ENCODE measurements around the gene TCEA2.
A peak's percentile ranks its signal among the peaks of the same experiment; 100 is the strongest.
"Not testable (repeated sequence)": the region's sequence is repeated elsewhere in the genome, so short reads cannot be mapped to it uniquely, and the experiment has no call there.

TCEA2 gene

GRCh38 chr20:64077876-64078551, 15.0 kb downstream of the TCEA2 start:
- no peak for DNase-seq (ENCODE audit: low read depth in 2 of 2)

GRCh38 chr20:64078934-64079272, 15.9 kb downstream of the TCEA2 start:
- no peak for DNase-seq (ENCODE audit: low read depth in 2 of 2)

- DNase-seq (ENCODE audit: low read depth in 2 of 2), result peak in 1 of 2 donors; percentile 58
These were observed 16.4 kb downstream of the TCEA2 start, which contains the start of gene RGS19 for GRCh38 chr20:64079273-64080012. RGS19 (minus strand) TSS chr20:64079518; CDS start chr20:64076886, 2,632 bp downstream.

DNA sequence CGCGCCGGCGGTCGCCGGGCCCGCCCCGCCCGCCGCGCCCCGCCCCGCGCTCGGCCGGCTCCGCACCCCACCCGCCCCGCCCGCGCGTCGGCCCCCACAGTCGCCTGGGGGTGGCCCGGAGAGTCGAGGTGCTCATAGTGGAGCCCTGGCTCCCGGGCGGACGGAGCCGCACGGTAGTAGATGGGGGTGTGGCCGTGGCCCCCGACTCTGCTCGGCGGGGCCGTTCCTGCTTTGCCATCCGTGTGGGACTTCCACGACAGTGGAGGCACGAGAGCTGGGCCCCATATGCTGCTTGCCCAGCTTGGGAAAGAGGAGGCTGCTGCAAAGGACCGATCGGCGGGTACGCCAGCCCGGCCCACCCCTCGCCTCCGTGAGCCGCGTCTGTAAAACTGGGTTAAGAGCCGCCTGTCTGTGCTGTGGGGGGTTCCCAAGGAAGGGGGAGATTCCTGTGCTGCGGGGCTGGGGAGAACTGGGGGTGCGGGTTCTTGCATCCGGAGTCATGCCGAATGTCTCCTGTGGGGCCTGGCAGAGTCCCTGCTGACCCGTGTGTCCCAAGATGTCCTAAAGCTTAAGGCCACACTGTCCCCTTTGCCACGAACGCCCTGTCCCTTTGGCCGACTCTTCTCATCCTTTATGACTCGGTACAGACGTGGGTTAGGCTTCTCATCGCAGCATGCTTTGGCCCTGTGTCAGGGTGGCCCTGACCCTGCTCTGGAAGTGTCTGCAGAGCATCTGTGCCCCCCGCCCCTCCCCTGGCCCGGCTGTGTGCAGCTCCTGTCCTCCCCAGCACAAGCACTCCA, 17.2 kb downstream of the TCEA2 start, which contains the start of gene OPRL1:
Gene OPRL1, plus strand, starts transcription at position 70 of the 800 bp plus-strand sequence. CDS start 12,639 bp downstream, outside the sequence.
- DNase-seq (ENCODE audit: low read depth in 2 of 2), result no peak

GRCh38 chr20:64080813-64081623, 18.0 kb downstream of the TCEA2 start:
- no peak for DNase-seq (ENCODE audit: low read depth in 2 of 2)

- DNase-seq (ENCODE audit: low read depth in 2 of 2), result no peak
These were observed 18.6 kb downstream of the TCEA2 start for GRCh38 chr20:64081624-64081964.

- DNase-seq (ENCODE audit: low read depth in 2 of 2), result no peak
These were observed 19.2 kb downstream of the TCEA2 start for GRCh38 chr20:64082126-64082731.

DNA sequence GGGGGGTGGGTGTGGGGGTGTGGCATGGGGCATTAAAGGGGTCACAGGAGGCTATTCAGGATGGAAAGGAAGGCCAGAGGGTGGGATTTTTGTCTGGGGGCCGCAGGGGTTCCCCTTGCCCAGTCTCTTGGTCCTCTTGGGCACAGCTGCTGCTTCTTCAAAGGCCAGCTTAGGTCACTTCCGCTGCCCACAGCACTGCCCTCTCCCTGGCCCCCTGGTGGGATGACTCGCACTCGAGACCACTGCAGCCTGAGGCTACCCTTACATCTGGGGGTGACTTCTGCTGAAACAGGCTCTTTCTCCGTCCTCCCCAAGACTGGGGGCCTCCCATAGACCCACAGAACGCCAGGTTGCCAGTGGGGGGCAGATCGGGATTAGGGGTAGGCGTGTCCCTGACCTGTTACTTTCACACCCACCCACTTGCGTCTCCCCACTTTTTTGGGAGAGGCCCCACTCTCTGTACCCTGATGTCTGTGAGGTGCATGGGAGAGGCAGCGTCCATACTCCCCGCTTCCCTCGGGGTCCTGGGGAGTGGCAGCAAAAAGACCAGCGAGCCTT, 19.9 kb downstream of the TCEA2 start:
- no peak for DNase-seq (ENCODE audit: low read depth in 2 of 2)

DNA sequence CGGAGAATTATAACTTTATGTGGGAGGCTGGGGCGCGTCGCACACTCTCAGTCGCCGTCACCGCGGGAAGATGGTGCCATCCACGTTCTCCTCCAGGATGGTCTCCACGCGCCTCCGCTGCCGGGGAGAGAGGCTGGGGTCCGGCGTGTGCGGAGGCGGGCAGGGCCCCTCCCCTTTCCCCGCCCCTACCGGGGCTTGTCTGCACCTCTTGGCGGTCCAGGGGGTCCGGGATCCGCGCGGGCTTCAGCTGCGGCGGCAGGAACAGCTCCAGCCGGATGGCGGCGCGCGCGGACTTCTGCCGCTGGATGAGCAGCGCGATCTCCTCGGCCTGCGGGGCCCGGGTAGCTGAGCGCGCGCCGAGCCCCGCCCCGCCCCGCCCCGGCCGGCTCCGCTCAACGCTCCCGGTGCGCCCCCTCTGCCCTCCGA, 20.4 kb downstream of the TCEA2 start:
- peak; percentile 49 to 61 for DNase-seq (ENCODE audit: low read depth in 2 of 2)

- DNase-seq (ENCODE audit: low read depth in 2 of 2), result no peak
These were observed 21.0 kb downstream of the TCEA2 start, which contains the start of gene LKAAEAR1 for GRCh38 chr20:64083804-64084684. LKAAEAR1 (minus strand) TSS chr20:64084398; CDS start chr20:64084219, 179 bp downstream.

- DNase-seq (ENCODE audit: low read depth in 2 of 2), result no peak
These were observed 21.7 kb downstream of the TCEA2 start for GRCh38 chr20:64084685-64085152.

DNA sequence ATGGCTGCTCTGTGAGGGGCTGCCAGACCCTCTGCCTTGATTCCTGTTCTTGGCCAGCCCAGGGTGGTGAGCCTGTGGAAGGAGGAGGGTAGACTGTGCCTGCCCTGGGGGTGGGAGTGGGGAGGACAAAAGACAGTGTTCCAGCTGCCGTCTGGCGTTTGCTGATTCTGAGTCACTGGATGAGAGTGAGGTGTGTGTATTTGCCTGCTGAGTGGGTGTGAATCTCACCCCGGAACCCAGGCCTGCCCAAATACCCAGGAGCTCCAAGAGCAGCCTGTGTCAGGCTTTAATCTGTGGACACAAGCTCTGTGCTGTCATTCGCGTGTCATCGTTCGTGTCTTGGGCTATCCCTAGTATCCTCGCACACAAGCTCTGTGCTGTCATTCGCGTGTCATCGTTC, 23.8 kb downstream of the TCEA2 start:
- DNase-seq (ENCODE audit: low read depth in 2 of 2), result no peak

DNA sequence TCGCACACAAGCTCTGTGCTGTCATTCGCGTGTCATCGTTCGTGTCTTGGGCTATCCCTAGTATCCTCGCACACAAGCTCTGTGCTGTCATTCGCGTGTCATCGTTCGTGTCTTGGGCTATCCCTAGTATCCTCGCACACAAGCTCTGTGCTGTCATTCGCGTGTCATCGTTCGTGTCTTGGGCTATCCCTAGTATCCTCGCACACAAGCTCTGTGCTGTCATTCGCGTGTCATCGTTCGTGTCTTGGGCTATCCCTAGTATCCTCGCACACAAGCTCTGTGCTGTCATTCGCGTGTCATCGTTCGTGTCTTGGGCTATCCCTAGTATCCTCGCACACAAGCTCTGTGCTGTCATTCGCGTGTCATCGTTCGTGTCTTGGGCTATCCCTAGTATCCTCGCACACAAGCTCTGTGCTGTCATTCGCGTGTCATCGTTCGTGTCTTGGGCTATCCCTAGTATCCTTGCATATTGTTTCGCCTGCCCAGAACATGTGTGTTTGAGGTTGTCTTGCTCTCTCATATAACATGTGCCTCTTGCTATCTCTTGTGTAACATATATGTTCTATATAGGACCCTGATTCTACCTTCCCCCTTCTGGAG, 24.3 kb downstream of the TCEA2 start:
- not testable (repeated sequence) for DNase-seq (ENCODE audit: low read depth in 2 of 2)

DNA sequence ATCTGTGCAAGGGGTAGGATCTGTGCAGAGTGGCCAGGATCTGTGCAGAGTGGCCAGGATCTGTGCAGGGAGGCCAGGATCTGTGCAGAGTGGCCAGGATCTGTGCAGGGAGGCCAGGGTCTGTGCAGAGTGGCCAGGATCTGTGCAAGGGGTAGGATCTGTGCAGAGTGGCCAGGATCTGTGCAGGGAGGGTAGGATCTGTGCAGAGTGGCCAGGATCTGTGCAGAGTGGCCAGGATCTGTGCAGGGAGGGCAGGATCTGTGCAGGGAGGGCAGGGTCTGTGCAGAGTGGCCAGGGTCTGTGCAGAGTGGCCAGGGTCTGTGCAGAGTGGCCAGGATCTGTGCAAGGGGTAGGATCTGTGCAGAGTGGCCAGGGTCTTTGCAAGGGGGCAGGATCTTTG, 25.6 kb downstream of the TCEA2 start:
- DNase-seq (ENCODE audit: low read depth in 2 of 2), result not testable (repeated sequence)

DNA sequence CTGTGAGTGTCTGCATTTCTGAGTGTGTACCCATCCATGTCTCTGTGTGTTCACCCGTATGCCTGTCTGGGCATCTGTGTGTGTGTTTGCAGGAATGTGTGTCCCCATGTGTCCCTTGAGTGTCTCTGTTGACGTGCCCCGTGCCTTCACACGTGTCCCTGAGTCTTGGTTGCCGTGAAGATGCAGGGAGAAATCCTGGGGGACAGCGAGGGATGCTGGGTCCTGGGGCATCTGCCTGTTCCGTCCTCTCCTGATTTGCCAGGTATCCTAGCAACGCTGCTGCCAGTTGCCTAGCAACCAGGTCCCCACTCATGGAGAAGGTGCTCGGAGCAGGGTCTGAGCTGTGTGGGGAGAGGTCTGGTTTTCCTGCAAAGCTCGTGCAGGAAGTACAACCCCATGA, 27.2 kb downstream of the TCEA2 start:
- DNase-seq (ENCODE audit: low read depth in 2 of 2), result no peak

DNA sequence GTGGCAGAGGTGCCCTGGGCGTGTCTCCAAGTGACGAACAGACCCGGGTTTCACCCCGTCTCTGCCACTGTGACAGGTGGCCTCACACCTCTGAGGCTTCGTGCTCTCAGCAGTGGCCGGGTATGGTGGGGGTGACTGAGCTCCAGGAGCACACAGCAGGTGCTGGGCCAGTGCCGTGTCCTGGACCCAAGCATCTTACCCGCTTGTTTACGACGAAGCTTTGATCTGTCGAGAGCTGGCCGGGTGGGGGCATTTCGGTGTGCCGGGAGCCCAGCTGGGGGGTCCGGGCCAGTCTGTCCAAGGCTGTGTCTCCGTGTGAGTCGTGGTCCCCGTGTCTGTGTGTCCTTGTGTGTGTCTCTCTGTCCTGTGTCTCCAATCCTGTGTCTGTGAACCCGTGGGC, 28.3 kb downstream of the TCEA2 start:
- DNase-seq (ENCODE audit: low read depth in 2 of 2), result no peak

DNA sequence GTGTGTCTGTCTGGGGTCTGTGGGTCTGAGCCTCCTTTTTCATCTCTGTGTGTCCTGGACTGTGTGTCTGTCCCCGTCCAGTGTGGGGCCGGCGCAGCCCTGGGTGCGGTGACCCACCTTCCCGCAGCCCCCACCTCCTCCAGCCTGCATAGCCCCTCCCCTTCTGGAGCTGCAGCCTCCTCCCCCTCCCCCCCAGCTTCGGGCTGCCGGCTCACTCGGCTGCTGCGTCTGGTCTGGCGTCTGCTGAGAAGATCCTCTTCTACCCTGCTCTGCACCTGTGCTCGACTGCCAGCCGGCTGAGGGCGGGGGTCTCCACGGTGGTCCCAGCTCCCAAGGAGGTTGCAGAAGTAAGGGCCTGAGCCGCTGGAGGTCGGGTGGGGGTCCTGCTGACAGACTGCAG, 28.8 kb downstream of the TCEA2 start:
- no peak for DNase-seq (ENCODE audit: low read depth in 2 of 2)

- no peak for DNase-seq (ENCODE audit: low read depth in 2 of 2)
These were observed 29.4 kb downstream of the TCEA2 start for GRCh38 chr20:64092258-64093012.
